ENCODE data around the gene ZNF576.
"Not testable (repeated sequence)": the region's sequence is repeated elsewhere in the genome, so short reads cannot be mapped to it uniquely, and the experiment has no call there.

The ZNF576 gene

DNA sequence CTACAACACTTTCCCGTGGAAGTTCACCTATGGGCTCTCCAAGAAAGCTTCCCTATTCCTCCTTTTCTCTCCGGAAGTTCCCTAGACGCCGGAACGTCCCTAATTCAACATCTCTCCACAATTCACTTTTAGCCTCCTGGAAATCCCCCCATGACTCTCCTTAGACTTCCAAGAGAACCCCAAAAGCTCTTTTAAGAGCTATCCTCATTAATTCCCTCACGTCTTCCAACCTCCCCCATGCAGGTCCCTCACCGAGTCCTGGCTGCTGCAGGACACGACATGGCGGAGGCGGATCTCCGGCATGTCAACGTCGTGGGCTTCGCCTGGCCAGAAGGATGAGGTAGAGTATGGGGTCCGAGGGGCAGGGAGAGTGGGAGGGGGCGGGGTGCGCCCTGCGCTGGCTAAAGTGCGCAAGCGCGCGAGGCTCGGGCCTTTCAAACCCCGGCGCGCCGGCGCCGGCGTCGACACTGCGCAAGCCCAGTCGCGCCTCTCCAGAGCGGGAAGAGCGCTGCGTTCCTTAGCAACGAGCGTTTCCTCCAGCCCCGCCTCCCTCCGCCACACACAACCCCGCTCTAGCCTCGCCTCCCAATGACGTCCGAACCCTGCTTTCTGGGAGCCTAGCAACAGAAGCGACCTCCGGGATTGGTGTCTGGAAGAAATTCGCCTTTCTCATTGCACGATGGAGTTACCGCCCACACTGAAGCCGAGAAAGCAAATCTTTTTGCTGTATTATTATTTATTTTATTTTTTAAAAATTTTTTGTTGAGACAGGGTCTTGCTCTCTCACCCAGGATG is 21.0 kb upstream of the ZNF576 start, which contains the start of the genes PINLYP and XRCC1:
PINLYP (plus strand) TSS at position 646 of the 795 bp plus-strand sequence. CDS start 1,391 bp downstream, outside the sequence.
XRCC1 (minus strand) TSS at position 372 of the 795 bp plus-strand sequence; CDS start at position 303, 69 bp downstream.
- DNase-seq (ENCODE audit: low spot score) = peak; percentile 99

DNA sequence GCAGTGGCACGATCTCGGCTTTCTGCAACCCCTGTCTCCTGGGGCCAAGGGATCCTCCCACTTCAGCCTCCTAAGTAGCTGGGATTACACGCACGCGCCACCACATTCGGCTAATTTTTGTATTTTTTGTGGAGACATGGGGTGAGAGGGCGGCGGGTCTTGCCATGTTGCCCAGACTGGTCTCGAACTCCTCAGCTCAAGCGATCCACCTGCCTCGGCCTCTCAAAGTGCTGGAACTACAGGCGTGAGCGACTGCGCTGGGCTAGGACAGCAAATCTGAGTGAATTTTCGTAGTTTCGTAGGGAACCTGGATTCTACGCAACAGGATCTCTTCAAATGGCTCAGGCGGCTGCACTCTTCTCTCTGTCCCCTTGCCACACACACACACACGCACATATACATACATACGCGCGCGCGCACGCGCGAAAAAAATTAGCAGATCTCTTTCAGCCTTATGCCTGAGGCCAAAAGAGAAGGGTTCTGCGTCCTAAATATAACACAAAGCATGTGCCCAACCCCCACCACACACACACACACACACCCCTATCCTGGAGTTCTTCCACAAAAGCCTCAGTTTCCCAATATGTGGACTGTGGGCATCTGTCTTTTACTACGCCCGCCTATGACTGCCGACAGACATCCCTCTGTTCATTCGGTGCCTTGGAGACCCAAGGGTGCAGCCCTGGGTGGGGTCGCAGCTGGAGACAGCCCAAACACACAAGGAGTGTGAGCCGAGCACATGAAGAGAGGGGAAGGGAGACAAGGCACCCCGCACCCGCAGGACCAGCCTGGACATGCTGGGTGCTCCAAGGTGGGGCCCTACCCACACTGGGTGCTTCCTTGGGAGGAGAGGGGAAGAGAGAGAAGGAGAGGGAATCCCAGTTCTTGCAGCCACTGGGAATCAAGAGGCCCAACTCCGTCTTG is 20.2 kb upstream of the ZNF576 start:
- DNase-seq (ENCODE audit: low spot score) = peak; percentile 36

DNA sequence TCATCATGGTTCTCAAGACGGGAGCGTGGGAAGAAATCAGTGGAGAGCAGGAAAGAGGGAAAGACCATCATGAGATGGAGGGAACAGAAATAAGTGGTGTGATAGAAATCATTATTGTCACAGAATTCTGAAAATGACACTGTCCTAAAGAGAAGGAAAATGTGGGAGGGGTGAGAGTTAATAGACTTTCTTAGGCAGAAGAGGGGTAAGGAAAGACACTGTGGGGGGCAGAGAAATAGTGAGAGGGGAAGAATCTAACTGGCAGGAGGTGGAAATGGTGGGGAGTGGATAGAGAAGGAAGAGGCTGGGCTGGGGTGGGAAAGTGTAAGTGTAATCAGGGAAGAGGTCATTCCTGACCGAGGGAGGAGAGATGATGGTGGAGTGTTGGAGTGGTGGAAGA is 17.6 kb upstream of the ZNF576 start:
- no peak for DNase-seq (ENCODE audit: low spot score)

DNA sequence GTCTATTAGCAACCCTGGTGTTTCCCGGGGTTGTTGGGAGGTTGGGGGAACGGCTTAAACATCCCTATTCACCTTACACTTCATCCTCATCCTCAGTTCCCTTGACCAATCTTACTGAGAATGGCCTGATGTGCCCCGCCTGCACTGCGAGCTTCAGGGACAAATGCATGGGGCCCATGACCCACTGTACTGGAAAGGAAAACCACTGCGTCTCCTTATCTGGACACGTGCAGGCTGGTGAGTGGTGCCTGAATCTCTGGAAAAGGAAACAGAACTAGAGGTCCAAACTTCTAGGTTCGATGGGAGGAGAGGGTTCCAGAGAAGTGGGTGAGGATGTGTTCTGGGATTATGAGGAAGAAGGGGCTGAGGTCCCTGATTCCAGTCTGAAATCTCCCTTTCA is 14.9 kb upstream of the ZNF576 start:
- DNase-seq (ENCODE audit: low spot score) = no peak

DNA sequence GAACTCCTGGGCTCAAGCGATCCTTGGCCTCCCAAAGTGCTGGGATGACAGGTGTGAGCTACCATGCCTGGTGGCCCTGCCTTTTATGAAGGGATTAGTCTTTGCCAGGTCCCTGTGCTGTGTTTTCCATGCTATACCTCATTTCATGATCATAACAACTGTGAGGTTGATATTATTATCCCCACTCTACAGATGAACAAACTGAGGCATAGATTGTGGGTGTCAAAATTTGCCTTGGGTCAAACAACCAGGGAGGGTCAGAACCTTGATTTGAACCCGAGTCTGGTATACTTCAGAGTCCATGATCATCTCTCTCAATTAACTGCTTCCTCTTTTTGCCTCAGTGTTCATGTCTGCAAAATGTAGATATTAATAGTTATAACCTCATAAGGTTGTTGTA is 13.9 kb upstream of the ZNF576 start:
- no peak for DNase-seq (ENCODE audit: low spot score)

DNA sequence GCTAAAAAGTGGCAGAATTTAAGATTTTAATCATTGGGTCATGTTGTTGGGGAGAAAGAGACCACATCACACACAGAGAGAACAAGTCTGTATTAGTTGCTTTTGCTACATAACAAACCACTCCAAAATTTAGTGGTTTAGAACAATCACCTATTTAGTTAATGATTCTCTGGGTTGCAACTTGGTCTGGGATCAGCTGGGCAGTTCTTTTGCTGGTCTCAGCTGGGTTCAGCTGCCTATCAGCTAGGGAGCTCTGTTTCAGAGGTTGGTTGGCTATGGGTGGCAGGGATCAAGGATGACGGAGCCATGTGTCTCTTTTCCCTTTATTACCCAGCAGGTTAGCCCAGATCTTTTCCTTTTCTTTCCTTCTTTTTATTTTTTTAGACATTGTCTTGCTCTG is 11.9 kb upstream of the ZNF576 start:
- DNase-seq (ENCODE audit: low spot score) = no peak

DNA sequence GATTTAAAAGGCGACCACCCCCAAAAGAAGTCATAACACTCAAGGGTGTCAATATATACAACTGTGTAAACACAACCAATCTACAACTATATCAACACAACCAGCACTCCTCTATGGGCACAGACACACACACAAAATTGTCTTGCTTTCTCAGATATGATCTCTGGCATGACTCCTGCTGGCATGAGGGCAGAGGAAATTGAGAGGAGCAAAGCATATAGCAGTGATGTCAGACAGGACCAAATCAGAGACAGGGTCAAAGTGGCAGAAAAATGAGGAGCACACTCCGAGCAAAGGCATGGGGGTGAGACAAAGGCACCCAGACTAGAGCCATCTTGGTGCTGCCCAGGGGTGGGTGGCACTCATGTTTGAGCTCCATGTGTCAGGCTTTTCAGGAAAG is 10.0 kb upstream of the ZNF576 start:
- no peak for DNase-seq (ENCODE audit: low spot score)

DNA sequence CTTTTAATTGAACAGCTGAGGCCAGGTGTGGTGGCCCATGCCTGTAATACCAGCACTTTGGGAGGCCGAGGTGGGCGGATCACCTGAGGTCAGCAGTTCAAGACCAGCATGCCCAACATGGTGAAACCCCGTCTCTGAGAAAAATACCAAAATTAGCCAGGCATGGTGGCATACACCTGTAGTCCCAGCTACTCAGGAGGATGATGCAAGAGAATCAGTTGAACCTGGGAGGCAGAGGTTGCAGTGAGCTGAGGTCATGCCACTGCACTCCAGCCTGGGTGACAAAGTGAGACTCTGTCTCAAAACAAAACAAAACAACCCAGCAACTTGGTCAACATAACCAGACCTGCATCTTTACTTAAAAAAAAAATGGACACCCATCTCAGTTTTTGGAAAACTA is 9.4 kb upstream of the ZNF576 start:
- not testable (repeated sequence) for DNase-seq (ENCODE audit: low spot score)

DNA sequence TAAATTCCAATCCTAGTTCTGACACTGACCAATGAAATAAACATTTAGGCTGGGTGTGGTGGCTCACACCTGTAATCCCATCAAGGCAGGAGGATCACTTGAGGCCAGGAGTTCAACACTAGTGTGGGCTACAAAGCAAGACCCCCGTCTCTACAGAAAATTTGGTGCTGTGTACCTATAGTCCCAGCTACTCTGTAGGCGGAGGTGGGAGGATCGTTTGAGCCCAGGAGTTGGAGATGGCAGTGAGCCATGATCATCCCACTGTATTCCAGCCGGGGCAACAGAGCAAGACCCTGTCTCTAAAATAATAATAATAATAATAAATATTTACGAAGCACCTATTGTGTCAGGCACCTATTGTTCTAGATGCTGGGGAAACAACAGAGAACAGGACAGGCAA is 7.1 kb upstream of the ZNF576 start:
- no peak for DNase-seq (ENCODE audit: low spot score)

DNA sequence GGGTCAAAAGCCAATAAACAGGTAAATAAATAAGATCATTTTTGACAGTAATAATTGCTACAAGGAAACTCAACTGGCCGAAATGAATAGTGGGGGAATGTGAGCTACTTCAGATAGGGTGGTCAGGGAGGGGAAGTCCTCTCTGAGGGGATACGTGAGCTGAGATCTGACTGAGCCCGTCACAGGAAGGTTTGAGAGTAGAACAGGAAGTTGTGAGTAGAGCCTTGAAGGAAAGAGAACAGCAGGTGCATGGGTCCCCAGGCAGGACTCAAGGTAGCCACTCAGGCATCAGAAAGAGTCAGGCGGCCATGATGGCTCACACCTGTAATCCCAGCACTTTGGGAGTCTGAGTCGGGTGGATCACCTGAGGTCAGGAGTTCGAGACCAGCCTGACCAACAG is 6.7 kb upstream of the ZNF576 start:
- DNase-seq (ENCODE audit: low spot score) = no peak

DNA sequence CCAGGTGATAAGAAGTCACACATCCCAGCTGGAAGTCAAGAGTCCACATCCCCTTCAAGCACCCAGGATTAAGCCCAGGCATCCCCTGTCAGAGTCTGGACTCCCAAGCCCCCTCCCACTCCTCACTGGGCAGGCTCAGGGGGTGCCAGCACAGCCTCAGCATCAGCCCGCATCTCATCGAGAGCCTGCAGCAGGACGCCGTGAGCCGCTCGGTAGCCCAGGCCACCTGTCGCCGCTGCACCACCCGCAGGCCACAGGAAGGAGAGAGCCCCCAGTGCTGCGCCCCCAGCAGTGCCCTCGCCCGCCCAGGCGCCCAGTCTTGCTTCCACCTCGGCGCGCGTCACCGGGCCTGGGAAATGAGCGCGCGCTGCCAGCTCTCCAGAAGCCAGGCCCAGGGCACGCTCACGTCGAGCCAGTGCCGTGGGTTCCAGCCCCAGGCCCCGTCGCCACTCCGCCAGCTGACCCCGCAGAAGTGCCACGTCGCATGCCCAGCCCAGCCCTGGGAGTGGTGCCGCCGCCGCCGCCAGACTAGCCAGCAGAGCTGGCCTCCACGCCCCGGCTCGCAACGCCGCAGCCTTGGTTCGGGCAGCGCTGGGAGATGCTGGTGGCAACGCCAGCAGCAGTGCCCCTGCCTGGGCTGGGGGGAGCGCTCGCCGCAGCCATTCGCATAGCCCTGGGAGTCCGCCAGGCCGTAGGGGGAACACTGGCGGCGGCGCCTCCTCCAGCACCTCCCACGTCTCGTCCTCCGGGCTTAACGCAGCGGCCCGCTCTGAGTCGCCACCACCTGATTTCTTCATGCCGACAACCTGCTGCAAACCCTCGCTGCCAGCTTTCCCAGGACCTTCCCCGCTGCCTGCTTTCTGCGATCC is 4.3 kb upstream of the ZNF576 start:
- no peak for DNase-seq (ENCODE audit: low spot score)

DNA sequence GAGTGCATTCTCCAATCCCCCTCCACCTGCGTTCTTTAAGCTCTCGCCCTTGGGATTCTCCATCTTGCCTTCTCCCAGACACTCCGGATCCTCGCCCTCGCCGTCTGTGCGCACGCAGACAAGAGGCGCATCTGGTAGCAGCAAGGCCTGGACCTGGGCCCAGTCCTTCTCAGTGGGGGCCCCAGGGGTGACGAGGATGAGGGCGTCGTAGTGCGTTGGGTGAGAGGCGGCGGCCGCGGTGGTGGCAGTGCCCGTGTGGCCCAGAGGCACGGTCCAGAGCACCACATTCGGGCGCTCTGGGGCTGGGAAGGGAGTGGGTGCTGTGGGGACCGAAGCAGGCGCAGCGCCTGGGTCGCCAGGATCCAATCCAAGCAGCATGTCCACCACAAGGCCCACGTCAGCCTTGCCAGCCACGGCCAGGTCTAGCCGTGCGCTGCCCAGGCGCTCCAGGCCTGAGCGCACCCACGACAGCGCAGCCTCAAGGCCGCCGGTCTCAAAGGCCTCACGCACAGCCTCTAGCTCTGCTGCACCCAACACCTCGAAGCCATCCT is 3.5 kb upstream of the ZNF576 start:
- no peak for DNase-seq (ENCODE audit: low spot score)

DNA sequence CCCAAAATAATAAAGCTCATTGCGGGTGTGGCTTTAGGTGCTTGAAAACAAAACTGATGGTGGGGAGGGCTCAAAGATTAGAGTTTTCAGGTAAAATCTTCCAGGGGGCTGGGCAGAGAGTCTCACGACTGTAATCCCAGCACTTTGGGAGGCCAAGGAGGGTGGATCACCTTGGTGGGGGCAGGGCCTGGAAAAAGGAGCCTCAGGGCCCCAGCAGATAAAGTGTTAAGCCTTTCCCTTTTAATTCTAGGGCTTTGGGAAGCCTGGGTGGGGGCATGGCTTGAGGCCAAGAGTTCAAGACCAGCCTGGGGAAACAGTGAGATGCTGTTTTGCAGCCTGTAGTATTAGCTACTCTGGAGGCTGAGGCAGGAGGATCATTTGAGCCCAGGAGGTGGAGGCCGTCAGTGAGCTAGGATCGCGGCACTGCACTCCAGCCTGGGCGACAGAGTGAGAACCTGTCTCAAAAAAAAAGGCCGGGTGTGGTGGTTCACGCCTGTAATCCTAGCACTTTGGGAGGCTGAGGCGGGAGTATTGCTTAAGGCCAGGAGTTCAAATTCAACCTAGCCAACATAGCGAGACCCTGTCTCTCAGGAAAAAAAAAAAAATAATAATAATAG is 2.2 kb upstream of the ZNF576 start:
- no peak for DNase-seq (ENCODE audit: low spot score)

DNA sequence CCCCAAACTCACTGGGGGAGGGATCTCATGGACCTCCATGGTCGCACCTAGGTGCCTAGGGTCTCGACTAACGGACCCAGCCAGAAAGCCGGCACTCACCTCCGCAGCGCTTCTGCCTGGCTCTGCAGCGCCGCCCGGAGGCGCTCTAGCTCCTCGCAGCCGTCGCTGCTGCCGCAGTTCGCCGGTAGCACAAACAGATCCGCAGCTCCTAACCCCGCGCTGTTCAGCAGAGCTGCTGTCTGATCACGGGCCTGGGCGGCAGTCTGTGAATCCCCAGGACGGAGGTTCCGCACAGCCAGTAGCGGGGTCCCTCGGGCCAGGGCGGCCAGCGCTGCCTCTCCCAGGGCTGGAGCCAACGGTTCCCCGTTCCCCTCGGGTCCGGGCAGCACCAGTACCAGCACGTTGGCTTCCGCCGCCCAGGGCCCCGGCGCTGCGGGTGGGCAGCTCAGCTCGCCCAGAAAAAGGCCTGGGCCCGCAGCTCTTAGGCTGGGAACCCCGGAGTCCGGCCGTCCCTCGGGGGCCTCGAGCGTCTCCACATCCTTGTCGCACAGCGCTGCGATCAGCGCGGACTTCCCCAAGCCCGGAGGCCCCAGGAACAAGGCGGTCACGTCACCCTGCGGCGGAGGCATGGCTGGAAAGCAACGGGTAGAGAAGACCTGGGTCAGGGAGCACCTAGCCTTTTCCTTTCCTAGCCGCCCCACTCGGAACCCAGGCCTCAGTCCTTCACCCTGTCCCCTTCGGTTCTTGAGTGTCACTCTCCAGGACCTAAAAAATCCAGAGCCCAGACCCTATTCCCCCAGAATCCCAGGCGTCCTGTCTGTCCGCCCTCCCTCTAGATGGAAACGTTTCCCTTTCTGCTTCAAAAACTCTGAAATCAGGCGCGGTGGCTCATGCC is 1.4 kb upstream of the ZNF576 start:
- DNase-seq (ENCODE audit: low spot score) = peak; percentile 77

DNA sequence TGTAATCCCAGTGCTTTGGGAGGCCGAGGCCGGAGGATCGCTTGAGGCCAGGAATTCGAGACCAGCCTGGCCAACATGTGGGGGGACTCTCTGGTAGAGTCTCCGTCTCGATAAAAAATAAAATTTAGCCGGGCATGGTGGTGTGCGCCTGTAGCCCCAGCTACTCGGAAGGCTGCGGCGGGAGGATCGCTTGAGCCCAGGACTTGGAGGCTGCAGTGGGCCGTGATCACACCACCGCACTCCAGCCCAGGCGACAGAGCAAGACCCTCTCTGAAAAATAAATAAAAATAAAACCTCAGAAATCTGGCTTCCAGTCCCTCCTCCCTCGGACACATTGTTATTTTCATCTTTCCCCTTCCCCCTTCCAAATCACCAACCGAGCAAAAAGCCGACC is 793 bp upstream of the ZNF576 start:
- DNase-seq (ENCODE audit: low spot score) = no peak

DNA sequence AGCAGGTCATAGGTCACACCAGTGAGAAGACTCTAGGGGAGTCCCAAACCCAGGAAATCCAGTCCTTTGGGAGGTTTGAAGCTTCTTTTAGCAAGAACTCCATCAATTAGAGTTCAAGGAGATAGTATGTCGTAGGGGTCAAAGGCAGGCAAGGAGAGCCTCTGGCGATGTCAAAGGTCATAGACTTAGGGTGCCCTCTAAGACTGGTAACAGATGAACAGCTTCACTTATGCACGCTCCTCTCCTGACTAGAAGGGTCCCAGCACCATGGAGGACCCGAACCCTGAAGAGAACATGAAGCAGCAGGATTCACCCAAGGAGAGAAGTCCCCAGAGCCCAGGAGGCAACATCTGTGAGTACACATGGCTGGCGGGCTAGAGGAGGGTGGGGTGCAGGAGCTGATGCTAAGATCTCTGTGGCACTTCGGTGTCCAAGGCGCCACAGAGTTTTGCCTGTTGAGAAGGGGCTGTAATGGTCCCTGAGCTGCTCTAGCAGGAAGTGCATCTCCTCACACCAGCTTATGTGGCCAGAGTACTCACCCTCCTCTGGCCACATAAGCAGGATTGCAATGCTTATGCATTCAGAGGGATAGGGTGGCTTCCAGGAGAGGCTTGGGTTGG is 557 bp downstream of the ZNF576 start:
- no peak for DNase-seq (ENCODE audit: low spot score)

DNA sequence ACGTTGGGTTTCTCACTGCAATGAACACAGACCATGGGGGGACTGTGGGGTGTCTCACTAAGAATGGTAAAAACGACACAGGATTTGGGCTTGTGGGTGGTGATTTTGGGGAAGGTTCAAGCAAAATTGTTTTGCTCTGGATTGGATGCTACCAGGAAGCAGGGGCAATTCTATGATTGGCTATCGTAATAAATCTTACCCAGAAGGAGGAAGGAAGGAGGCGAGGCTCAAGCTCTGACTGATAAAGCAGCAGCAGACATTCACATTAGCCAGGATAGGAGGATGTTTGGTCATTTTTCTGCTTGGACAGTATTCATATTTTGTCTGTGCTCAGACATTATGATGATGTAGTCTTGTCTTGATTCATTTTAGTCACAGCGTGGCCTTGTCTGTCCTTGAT is 1.5 kb downstream of the ZNF576 start:
- no peak for DNase-seq (ENCODE audit: low spot score)

DNA sequence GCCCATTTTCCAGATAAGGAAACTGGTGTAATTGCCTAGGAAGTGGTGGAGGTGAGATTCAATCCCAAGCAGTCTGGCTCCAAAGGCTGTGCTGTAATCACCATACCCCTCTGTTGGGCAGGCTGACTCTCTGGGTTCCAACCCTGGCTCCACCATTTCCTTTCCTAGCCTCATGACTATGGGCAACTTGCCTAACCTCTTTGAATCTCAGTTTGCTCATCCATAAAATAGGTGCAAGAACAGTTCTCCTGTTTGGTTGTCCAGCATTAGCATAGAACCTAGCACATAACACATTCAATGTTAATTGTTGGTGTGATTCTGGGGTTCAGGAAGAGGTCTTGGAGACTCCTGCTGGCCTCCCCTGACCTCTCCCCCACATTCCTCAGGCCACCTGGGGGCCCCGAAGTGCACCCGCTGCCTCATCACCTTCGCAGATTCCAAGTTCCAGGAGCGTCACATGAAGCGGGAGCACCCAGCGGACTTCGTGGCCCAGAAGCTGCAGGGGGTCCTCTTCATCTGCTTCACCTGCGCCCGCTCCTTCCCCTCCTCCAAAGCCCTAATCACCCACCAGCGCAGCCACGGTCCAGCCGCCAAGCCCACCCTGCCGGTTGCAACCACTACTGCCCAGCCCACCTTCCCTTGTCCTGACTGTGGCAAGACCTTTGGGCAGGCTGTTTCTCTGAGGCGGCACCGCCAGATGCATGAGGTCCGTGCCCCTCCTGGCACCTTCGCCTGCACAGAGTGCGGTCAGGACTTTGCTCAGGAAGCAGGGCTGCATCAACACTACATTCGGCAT is 2.2 kb downstream of the ZNF576 start:
- DNase-seq (ENCODE audit: low spot score) = no peak

Measured in SW480 (cell line).